ENCODE data around the gene VPS29. TPM values are rescaled to one million over a fixed set of nuclear protein-coding genes. Genes with fewer than 3 reads are reported as not detected.

VPS29 gene
- total and polyA plus RNA-seq, 9 of the 15 experiments (the other 6 are each of a cell fraction or from before 2014, with no cell fraction given): 85.8 to 638 (median 272) TPM

DNA sequence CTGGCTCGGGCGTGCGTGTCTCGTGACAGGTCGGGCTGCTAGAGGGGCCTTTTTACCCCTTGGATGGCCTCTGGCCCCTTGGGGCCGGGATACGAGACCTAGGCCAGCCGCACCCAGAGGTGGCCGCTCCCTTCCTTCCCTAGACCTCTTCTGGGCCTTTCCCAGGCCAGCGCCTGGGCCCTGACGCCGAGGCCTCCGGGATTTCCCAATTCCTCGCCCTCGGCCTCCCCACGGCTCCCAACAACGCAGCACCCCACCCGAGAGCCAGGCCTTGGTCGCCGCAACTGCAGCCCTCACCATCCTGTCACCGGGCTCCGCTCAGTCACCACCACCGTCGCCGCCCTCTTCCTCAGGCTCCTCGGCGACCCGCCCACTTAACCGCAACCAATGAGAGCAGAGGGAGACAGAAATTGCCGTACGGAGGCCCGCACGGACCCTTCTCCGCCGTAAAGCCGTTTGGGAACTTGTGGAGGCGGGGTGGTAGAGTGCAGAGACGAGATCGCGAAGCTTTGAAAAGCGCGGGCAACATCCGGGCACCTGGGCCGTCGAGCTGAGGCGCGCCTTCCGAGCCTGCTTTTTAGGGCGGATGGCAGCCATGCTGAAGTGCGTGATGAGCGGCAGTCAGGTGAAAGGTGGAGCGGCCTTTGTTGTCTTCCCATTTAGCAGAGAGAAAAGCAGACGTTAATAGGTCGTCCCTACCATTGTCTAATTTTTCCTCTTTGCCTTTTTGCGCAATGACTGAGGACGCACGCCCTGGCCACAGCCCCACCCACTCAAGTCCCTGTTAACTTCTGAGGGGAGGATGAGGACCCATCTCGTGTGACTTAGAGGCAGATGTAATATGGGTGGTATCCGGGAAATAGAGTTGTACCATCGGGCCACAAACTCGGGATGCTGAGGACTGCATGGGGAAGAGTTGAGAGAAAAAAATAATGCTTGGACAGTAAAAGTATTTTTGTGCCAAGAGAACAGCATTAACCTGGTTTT lies at the start of gene VPS29, which contains the start of gene RAD9B (continued):
- TF ChIP-seq, protein P1, sequence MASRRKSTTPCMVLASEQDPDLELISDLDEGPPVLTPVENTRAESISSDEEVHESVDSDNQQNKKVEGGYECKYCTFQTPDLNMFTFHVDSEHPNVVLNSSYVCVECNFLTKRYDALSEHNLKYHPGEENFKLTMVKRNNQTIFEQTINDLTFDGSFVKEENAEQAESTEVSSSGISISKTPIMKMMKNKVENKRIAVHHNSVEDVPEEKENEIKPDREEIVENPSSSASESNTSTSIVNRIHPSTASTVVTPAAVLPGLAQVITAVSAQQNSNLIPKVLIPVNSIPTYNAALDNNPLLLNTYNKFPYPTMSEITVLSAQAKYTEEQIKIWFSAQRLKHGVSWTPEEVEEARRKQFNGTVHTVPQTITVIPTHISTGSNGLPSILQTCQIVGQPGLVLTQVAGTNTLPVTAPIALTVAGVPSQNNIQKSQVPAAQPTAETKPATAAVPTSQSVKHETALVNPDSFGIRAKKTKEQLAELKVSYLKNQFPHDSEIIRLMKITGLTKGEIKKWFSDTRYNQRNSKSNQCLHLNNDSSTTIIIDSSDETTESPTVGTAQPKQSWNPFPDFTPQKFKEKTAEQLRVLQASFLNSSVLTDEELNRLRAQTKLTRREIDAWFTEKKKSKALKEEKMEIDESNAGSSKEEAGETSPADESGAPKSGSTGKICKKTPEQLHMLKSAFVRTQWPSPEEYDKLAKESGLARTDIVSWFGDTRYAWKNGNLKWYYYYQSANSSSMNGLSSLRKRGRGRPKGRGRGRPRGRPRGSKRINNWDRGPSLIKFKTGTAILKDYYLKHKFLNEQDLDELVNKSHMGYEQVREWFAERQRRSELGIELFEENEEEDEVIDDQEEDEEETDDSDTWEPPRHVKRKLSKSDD (conservative IDR thresholded peaks at IDR 0.05; ENCODE audit: low read length): no peak
- TF ChIP-seq NELFE (IDR thresholded peaks at IDR 0.05; ENCODE audit: insufficient read depth, insufficient read length) (no peak), ZNF764 (CRISPR knock-in tag; IDR thresholded peaks at IDR 0.05; ENCODE audit: low read depth) (no peak), TARDBP (IDR thresholded peaks at IDR 0.05) (peak; percentile 87), ZNF280B (CRISPR knock-in tag; IDR thresholded peaks at IDR 0.05) (no peak), NCOA2 (IDR thresholded peaks at IDR 0.05; ENCODE audit: partially characterized antibody in 2 of 2) (no peak), SMAD4 (CRISPR knock-in tag; conservative IDR thresholded peaks at IDR 0.05) (peak; percentile 96), HNRNPL (IDR thresholded peaks at IDR 0.05; ENCODE audit: low read depth, low read length) (no peak), ATF6 (CRISPR knock-in tag; IDR thresholded peaks at IDR 0.05) (peak; percentile 100), SP2 (IDR thresholded peaks at IDR 0.05; ENCODE audit: extremely low read depth, low read depth, low read length, poor library complexity, severe bottlenecking) (no peak)
- TF ChIP-seq, protein P2, sequence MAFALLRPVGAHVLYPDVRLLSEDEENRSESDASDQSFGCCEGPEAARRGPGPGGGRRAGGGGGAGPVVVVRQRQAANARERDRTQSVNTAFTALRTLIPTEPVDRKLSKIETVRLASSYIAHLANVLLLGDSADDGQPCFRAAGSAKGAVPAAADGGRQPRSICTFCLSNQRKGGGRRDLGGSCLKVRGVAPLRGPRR (CRISPR knock-in tag; IDR thresholded peaks at IDR 0.05): peak; percentile 86; the same call in 1 of the 2 replicates
- TF ChIP-seq, protein P3, sequence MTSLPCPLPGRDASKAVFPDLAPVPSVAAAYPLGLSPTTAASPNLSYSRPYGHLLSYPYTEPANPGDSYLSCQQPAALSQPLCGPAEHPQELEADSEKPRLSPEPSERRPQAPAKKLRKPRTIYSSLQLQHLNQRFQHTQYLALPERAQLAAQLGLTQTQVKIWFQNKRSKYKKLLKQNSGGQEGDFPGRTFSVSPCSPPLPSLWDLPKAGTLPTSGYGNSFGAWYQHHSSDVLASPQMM (CRISPR knock-in tag; IDR thresholded peaks at IDR 0.05): no peak
- TF ChIP-seq, protein P4, sequence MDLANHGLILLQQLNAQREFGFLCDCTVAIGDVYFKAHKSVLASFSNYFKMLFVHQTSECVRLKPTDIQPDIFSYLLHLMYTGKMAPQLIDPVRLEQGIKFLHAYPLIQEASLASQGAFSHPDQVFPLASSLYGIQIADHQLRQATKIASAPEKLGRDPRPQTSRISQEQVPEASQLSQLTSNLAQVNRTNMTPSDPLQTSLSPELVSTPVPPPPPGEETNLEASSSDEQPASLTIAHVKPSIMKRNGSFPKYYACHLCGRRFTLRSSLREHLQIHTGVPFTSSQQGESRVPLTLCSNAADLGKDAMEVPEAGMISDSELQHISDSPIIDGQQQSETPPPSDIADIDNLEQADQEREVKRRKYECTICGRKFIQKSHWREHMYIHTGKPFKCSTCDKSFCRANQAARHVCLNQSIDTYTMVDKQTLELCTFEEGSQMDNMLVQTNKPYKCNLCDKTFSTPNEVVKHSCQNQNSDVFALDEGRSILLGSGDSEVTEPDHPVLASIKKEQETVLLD (IDR thresholded peaks at IDR 0.05): peak; percentile 56

Data from K562 (cell line).